Brain microvascular endothelial cell (primary cell): Measurements from ENCODE around the gene CLEC20A.

Experiments
- DNase-seq: peaks from one replicate; pipeline ENCODE4 v3.0.0-alpha.2; 2020
- H3K27ac ChIP-seq: fragments of 250-450 bp; sonication (Bioruptor Pico); 2 replicates; pipeline ENCODE4 v1.5.1; 2020; ENCODE audit warnings: mild to moderate bottlenecking, moderate library complexity
- H3K27me3 ChIP-seq: fragments of 250-450 bp; sonication (Bioruptor Pico); replicated peaks from 2 replicates; pipeline ENCODE4 v1.5.1; 2020; ENCODE audit warnings: mild to moderate bottlenecking
- H3K36me3 ChIP-seq: fragments of 250-450 bp; sonication (Bioruptor Pico); replicated peaks from 2 replicates; pipeline ENCODE4 v1.5.1; 2020; ENCODE audit warnings: mild to moderate bottlenecking
- H3K4me3 ChIP-seq: 2 replicates; pipeline ENCODE4 v1.5.1; 2011; ENCODE audit warnings: low read depth, mild to moderate bottlenecking, control low read depth, low read length, moderate library complexity
- in situ Hi-C: cut with HindIII; loops from 2 replicates; pipeline ENCODE4 v1.10.0; 2017; ENCODE audit warnings: low sequenced_read_pairs, low pct_ligation_motif_present
- TF ChIP-seq, protein P1 (sequence below): IDR thresholded peaks from 2 replicates; pipeline ENCODE4 v1.5.1; 2011; ENCODE audit warnings: low read depth, mild to moderate bottlenecking, moderate library complexity, low read length, control low read depth, inconsistent platforms; ENCODE audit errors: missing control alignments

Gene CLEC20A

DNA sequence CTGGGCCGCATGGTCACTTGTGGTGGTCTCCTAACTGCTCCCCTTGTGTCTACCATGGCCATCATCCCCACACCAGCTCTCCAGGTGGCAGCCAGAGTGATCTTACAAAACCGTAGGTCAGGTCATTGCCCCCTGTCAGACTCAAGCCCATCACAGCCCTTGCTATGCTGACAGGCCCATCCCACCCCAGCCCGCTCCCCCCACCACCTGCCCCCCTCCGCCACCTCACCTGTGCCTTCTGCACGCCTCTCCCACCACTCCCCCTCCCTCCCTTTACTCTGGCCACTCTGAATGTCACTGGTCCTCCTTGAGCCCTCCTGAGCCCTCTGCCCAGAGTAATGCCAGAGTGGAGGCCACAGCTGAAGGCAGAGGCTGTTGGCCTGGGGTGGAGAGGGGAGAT is 44.6 kb upstream of the CLEC20A start:
- no peaks in the 10 kb centered on the region for H3K36me3 ChIP-seq
- TF ChIP-seq, protein P1, sequence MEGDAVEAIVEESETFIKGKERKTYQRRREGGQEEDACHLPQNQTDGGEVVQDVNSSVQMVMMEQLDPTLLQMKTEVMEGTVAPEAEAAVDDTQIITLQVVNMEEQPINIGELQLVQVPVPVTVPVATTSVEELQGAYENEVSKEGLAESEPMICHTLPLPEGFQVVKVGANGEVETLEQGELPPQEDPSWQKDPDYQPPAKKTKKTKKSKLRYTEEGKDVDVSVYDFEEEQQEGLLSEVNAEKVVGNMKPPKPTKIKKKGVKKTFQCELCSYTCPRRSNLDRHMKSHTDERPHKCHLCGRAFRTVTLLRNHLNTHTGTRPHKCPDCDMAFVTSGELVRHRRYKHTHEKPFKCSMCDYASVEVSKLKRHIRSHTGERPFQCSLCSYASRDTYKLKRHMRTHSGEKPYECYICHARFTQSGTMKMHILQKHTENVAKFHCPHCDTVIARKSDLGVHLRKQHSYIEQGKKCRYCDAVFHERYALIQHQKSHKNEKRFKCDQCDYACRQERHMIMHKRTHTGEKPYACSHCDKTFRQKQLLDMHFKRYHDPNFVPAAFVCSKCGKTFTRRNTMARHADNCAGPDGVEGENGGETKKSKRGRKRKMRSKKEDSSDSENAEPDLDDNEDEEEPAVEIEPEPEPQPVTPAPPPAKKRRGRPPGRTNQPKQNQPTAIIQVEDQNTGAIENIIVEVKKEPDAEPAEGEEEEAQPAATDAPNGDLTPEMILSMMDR: no peak
- in situ Hi-C loops: loop anchor here (25.0 kb wide), 1 partner anchor 471 kb away; no protein-coding TSS in a partner anchor
- H3K27me3 ChIP-seq: no peaks in the 10 kb centered on the region
- H3K4me3 ChIP-seq: no peak overlapping the region
- DNase-seq: no peak
- H3K27ac ChIP-seq: no peak overlapping the region

- in situ Hi-C loops: loop anchor here (25.0 kb wide), 1 partner anchor 472 kb away; no protein-coding TSS in a partner anchor
- no peak overlapping the region for H3K4me3 ChIP-seq
- H3K27me3 ChIP-seq: no peaks in the 10 kb centered on the region
- peak; percentile 77 for DNase-seq
- no peaks in the 10 kb centered on the region for H3K36me3 ChIP-seq
- H3K27ac ChIP-seq: no peak overlapping the region
- TF ChIP-seq, protein P1: no peak
Measured at GRCh38 chr1:178540646-178541045, 43.9 kb upstream of the CLEC20A start.

DNA sequence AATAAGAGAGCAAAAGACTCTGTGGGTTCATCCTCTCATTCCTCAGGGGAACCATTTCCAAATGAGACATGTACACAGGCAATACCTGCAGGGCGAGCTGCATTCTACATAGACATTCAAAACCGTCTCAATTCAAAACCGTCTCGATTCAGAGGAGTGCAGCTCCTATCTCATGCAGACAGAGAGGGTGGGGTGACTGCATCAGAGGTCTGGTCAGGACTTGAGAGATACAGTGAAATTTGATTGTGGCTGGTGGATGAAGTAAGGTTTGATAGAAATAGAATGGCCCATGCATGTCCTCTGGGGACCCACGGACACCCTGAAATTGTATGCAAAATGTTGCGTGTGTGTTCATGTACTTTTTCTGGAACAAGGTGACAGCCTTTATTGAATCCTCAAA is 43.4 kb upstream of the CLEC20A start:
- TF ChIP-seq, protein P1: no peak
- Histone ChIP-seq H3K36me3 (no peaks in the 10 kb centered on the region), H3K4me3 (no peak overlapping the region), H3K27ac (no peak overlapping the region), H3K27me3 (no peaks in the 10 kb centered on the region)
- in situ Hi-C loops: loop anchor here (25.0 kb wide), 1 partner anchor 472 kb away; no protein-coding TSS in a partner anchor
- no peak for DNase-seq

- H3K27ac ChIP-seq: no peak overlapping the region
- no peaks in the 10 kb centered on the region for H3K36me3 ChIP-seq
- H3K4me3 ChIP-seq: no peak overlapping the region
- in situ Hi-C loops: loop anchor here (25.0 kb wide), 1 partner anchor 473 kb away; no protein-coding TSS in a partner anchor
- TF ChIP-seq, protein P1: no peak
- no peak for DNase-seq
- no peaks in the 10 kb centered on the region for H3K27me3 ChIP-seq
Measured at GRCh38 chr1:178539291-178539690, 42.5 kb upstream of the CLEC20A start.

DNA sequence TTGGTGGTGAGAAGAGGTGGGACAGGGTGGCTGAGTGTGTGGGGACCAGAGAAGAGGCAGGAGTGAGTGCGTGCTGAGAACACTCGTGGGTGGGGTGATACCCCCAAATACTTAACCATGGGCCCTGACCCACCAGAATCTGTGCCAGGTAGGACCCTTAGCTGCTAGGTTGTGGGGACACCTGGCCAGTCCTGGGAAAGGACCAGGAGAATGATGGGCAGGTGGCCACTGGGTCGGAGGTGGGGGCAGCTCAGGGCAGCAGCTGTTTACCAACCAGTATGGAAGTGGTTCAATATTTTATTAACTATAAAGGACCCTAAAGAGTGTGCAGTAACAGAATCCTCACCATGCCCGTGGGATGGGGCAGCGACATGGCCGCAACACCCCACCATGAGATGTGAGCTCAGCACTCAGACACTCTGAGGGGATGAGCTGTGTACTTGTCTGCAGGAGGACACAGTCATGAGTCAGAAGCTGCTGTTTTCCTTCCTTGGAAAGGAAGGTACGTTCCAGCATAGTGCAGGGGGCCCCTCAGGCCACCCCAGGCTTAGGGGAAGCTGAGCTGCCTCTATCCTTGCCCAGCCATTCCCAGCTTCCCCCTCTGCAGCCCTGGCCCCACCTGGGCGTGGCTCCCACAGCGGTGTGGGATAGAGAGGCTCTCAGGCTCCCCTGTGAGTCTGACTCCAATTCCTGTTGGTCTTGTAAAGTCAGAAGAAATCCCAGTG is 41.6 kb upstream of the CLEC20A start:
- Histone ChIP-seq H3K4me3 (no peak overlapping the region), H3K27me3 (no peaks in the 10 kb centered on the region), H3K27ac (peak overlapping the region; percentile 44), H3K36me3 (no peaks in the 10 kb centered on the region)
- TF ChIP-seq, protein P1: no peak
- DNase-seq: peak; percentile 72
- in situ Hi-C loops: loop anchor here (25.0 kb wide), 1 partner anchor 474 kb away; no protein-coding TSS in a partner anchor
